MM.1S (cell line): ENCODE data around the gene PLEKHA5.

Source experiments
- DNase-seq: peaks from one replicate; pipeline ENCODE4 v3.0.0-alpha.2; 2015
- H2AFZ ChIP-seq: fragments of 300-600 bp; sonication (generic); 2 replicates; pipeline ENCODE4 v1.6.0; 2016; ENCODE audit warnings: antibody characterized with exemption, low read length
- H3F3A ChIP-seq: fragments of 300-600 bp; sonication (generic); 2 replicates; pipeline ENCODE4 v1.6.1; 2016; ENCODE audit warnings: mild to moderate bottlenecking, antibody characterized with exemption, low read length, moderate library complexity, mixed read lengths; ENCODE audit not compliant: insufficient read depth
- H3K27ac ChIP-seq: fragments of 300-600 bp; sonication (generic); 2 replicates; pipeline ENCODE4 v1.5.1; 2016; ENCODE audit warnings: mild to moderate bottlenecking, low read length
- H3K27me3 ChIP-seq: fragments of 300-600 bp; sonication (generic); replicated peaks from 2 replicates; pipeline ENCODE4 v1.6.0; 2016; ENCODE audit warnings: low read length; ENCODE audit not compliant: insufficient read depth
- H3K36me3 ChIP-seq: fragments of 300-600 bp; sonication (generic); replicated peaks from 2 replicates; pipeline ENCODE4 v1.6.1; 2016; ENCODE audit warnings: mild to moderate bottlenecking, low read length, mixed read lengths; ENCODE audit not compliant: insufficient read depth
- H3K4me1 ChIP-seq: fragments of 300-600 bp; sonication (generic); 2 replicates; pipeline ENCODE4 v1.6.1; 2016; ENCODE audit warnings: low read length, mixed read lengths
- H3K4me2 ChIP-seq: fragments of 300-600 bp; sonication (generic); 2 replicates; pipeline ENCODE4 v1.6.0; 2016; ENCODE audit warnings: low read depth, low read length
- H3K4me3 ChIP-seq: fragments of 300-600 bp; sonication (generic); 2 replicates; pipeline ENCODE4 v1.5.1; 2016; ENCODE audit warnings: low read length, mixed read lengths
- H3K79me2 ChIP-seq: fragments of 300-600 bp; sonication (generic); 2 replicates; pipeline ENCODE4 v1.6.1; 2016; ENCODE audit warnings: mixed run types, low read length, mixed read lengths
- H3K9ac ChIP-seq: fragments of 300-600 bp; sonication (generic); 2 replicates; pipeline ENCODE4 v1.6.1; 2016; ENCODE audit warnings: low read length, mixed read lengths
- H3K9me2 ChIP-seq: fragments of 300-600 bp; sonication (generic); replicated peaks from 2 replicates; pipeline ENCODE4 v1.6.1; 2016; ENCODE audit warnings: mild to moderate bottlenecking, low read length, mixed read lengths; ENCODE audit not compliant: insufficient read depth
- H3K9me3 ChIP-seq: fragments of 300-600 bp; sonication (generic); replicated peaks from 2 replicates; pipeline ENCODE4 v1.6.1; 2016; ENCODE audit warnings: mild to moderate bottlenecking, low read length, mixed read lengths; ENCODE audit not compliant: insufficient read depth
- H4K20me1 ChIP-seq: fragments of 300-600 bp; sonication (generic); 2 replicates; pipeline ENCODE4 v1.6.1; 2016; ENCODE audit warnings: mild to moderate bottlenecking, low read length, moderate library complexity, mixed read lengths; ENCODE audit not compliant: insufficient read depth
- EZH2 ChIP-seq: fragments of 300-600 bp; sonication (generic); optimal IDR thresholded peaks from 2 replicates; pipeline ENCODE3; 2017; ENCODE audit warnings: low read depth, mild to moderate bottlenecking, antibody characterized with exemption, low read length, mixed read lengths
- EZH2phosphoT487 ChIP-seq: fragments of 300-600 bp; sonication (generic); IDR thresholded peaks from 2 replicates; pipeline ENCODE4 v1.6.1; 2018; ENCODE audit warnings: antibody characterized with exemption, low read length
- TF ChIP-seq, protein P1 (sequence below): fragments of 300-600 bp; sonication (generic); IDR thresholded peaks from 2 replicates; pipeline ENCODE4 v1.5.1; 2016; ENCODE audit warnings: antibody characterized with exemption, low read length, mixed read lengths

Gene PLEKHA5

DNA sequence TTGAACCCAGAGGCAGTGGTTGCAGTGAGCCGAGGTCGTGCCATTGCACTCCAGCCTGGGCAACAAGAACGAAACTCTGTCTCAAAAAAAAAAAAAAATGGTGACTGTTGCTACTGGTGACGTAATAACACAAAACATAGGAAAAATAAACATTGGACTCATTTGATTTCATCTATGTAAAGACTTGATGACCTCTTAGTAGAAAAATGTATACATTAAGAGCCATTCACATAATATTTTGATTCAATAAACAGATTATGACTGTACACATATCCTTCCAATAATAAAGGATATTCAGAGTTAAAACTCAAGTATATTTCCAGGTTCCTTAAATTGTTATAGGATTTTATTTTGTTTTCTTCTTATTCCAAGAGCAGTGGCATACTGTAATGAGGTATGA is 244.1 kb downstream of the PLEKHA5 start:
- H3K27ac ChIP-seq: no peak overlapping the region
- no peak overlapping the region for H2AFZ ChIP-seq
- no peaks in the 10 kb centered on the region for H3K27me3 ChIP-seq
- H3K9me3 ChIP-seq: no peaks in the 10 kb centered on the region
- TF ChIP-seq, protein P1, sequence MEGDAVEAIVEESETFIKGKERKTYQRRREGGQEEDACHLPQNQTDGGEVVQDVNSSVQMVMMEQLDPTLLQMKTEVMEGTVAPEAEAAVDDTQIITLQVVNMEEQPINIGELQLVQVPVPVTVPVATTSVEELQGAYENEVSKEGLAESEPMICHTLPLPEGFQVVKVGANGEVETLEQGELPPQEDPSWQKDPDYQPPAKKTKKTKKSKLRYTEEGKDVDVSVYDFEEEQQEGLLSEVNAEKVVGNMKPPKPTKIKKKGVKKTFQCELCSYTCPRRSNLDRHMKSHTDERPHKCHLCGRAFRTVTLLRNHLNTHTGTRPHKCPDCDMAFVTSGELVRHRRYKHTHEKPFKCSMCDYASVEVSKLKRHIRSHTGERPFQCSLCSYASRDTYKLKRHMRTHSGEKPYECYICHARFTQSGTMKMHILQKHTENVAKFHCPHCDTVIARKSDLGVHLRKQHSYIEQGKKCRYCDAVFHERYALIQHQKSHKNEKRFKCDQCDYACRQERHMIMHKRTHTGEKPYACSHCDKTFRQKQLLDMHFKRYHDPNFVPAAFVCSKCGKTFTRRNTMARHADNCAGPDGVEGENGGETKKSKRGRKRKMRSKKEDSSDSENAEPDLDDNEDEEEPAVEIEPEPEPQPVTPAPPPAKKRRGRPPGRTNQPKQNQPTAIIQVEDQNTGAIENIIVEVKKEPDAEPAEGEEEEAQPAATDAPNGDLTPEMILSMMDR: no peak
- TF ChIP-seq EZH2phosphoT487 (no peak), EZH2 (no peak)
- no peaks in the 10 kb centered on the region for H3K36me3 ChIP-seq
- H4K20me1 ChIP-seq: no peaks in the 10 kb centered on the region
- H3K4me3 ChIP-seq: no peak overlapping the region
- H3K9me2 ChIP-seq: no peaks in the 10 kb centered on the region
- no peak overlapping the region for H3K9ac ChIP-seq
- H3F3A ChIP-seq: no peaks in the 10 kb centered on the region
- no peak overlapping the region for H3K4me2 ChIP-seq
- H3K79me2 ChIP-seq: no peaks in the 10 kb centered on the region
- H3K4me1 ChIP-seq: no peaks in the 10 kb centered on the region
- no peak for DNase-seq

DNA sequence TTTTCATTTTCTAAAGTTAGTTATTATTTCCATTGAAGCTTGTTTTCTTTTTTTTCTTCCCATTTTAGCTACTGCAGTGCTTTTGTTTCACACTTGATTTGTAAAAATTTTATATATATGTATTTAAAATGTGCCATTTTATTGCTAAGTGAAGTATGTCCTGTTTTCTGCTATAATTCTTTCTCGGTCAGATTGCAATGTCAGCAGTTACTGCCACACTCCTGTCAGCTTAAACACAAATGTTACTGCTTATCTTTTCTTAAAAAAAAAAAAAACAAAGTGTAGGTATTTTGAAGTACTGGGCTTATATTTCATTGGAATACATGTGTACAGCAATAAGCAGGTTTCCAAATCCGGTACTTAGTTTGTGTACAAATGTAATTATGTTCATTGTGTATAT is 246.4 kb downstream of the PLEKHA5 start:
- H2AFZ ChIP-seq: no peak overlapping the region
- H3F3A ChIP-seq: no peaks in the 10 kb centered on the region
- H3K9me3 ChIP-seq: no peaks in the 10 kb centered on the region
- no peak for DNase-seq
- H3K27me3 ChIP-seq: no peaks in the 10 kb centered on the region
- no peaks in the 10 kb centered on the region for H4K20me1 ChIP-seq
- no peak overlapping the region for H3K27ac ChIP-seq
- no peak overlapping the region for H3K4me3 ChIP-seq
- H3K36me3 ChIP-seq: no peaks in the 10 kb centered on the region
- H3K9me2 ChIP-seq: no peaks in the 10 kb centered on the region
- no peaks in the 10 kb centered on the region for H3K4me1 ChIP-seq
- TF ChIP-seq EZH2 (no peak), EZH2phosphoT487 (no peak)
- TF ChIP-seq, protein P1: no peak
- no peaks in the 10 kb centered on the region for H3K79me2 ChIP-seq
- H3K9ac ChIP-seq: no peak overlapping the region
- H3K4me2 ChIP-seq: no peak overlapping the region

- Histone ChIP-seq H3K4me3 (no peak overlapping the region), H3K9ac (no peak overlapping the region), H3K9me3 (no peaks in the 10 kb centered on the region), H3K36me3 (no peaks in the 10 kb centered on the region), H3K27me3 (no peaks in the 10 kb centered on the region), H3K9me2 (no peaks in the 10 kb centered on the region), H2AFZ (no peak overlapping the region), H3K4me2 (no peak overlapping the region), H3F3A (no peaks in the 10 kb centered on the region), H3K79me2 (no peaks in the 10 kb centered on the region), H4K20me1 (no peaks in the 10 kb centered on the region), H3K27ac (no peak overlapping the region), H3K4me1 (no peaks in the 10 kb centered on the region)
- TF ChIP-seq, protein P1: no peak
- no peak for TF ChIP-seq EZH2phosphoT487
- no peak for TF ChIP-seq EZH2
- no peak for DNase-seq
Observed at GRCh38 chr12:19376691-19377090, 247.2 kb downstream of the PLEKHA5 start.
